NCI-H146 treated with DMSO at 0.1 percent for 48 hours (cell line): ENCODE measurements around the gene DDX51.
A peak's percentile ranks its signal among the peaks of the same experiment; 100 is the strongest.
"Not testable (repeated sequence)": the region's sequence is repeated elsewhere in the genome, so short reads cannot be mapped to it uniquely, and the experiment has no call there.

Experiments
- DNase-seq: peaks from one replicate; lab custom pipeline; 2025; ENCODE audit not compliant: unreplicated experiment; lab: John Stamatoyannopoulos, UW

DDX51 gene

DNA sequence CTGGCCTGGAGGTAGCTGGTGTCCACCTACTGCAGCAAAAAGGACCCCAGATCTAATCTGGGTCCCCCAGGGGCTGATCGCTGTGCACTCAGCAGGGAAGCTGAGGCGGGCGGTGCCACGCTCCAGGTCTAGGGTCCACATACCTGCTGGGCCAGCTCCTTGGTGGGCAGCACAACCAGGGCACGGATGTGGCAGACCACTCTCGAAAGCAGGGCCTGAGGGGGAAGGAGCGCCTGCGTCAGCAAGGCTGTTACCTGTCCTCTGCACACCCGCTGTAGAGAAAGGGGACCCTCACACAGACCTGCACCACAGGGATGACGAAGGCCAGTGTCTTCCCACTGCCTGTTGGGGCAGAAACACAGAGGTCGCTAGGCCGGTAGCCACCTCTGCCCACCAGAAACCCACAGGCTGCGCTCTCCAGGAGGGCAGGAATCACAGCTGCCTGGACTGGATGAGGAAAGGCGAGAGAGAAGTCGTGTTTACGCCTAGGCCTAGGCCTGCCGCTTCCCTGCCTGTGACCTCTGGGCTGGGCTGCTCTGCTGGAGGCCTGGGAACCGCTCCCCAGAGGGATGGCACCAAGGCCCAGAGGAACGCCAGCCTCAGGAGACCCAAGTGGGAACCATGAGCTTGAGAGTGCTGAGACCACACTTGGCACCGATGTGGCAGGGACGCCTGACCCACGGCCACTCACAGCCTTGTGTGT, 2.0 kb downstream of the DDX51 start:
- no peak for DNase-seq

DNA sequence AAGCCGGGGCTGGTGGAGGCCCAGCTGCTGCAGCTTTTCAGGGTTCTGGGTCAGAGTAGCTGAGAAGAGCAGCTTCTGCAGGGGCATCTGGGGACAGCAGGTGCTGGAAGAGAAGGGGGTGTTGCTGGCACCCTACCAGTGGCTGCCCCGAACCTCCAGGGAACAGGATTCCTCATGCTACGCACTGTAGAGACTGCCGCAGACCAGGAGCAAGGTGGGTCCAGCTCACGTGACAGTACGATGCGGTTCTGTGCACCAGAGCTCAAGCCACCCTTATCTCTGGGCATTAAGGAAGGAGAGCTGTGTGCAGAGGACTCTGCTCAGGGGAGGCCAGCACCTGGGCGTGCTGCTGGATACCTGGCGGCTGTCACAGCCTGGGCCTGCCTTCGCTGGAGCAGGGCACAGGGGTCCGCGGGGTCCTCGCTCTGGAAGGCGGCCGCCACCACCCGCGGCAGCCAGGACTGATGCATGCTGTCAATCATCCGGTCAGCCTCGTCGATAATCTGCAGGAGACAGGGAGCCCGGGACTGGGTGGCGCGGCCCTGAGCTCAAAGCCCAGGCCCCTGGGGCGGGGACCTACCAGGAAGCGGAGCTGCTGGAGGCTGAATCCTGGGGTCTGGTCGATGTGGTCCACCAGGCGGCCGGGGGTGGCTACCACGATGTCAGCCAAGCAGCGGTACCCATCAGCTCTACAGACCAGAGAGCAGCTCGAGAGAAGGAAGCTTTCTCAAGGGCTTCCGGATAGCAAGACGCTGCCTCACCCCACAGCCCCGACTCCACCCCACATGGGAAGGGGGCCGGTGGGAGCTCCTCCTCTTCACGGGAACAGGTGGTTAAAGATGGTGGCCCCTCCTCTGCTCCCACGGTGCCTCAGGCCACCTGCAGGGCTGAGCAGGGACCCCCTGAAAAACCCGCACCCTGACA, 2.9 kb downstream of the DDX51 start:
- no peak for DNase-seq

DNA sequence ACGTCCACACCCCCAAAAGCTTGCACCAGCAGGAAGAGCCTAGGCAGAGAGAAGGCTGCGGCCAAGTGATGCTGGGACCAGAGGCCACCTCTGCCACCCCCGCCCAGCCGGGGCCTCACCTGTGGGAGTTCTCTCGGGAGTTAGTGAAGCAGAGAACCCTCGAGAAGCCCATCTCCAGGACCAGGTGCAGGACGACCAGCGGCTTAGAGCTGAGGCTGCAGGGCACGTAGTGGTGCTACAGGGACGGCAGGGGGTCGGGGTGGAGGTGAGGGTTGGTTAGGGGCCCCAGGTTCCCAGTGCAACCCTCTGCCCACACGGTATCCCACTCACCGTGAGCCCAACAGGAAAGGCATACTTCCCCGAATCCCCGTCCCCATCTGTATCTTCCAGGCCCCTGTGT, 3.6 kb downstream of the DDX51 start:
- no peak for DNase-seq

DNA sequence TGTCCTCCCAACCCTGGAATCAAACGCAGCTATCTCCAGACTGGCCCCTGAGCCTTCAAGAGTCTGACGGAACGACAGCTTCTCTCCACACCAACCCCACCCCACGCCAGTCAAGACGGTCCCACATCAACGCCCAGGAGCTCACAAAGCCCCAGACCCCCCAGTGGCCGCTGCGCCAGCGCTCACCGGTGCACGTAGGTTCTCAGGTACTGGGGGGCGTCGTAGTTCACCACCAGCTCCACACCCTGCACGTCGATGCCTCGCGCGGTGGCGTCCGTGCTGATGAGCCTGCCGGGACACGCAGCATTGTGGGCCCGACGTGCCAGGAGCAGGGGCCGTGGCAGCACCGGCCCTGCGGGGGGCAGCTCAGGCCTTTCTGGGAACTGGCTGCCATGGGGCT, 4.2 kb downstream of the DDX51 start:
- no peak for DNase-seq

DNA sequence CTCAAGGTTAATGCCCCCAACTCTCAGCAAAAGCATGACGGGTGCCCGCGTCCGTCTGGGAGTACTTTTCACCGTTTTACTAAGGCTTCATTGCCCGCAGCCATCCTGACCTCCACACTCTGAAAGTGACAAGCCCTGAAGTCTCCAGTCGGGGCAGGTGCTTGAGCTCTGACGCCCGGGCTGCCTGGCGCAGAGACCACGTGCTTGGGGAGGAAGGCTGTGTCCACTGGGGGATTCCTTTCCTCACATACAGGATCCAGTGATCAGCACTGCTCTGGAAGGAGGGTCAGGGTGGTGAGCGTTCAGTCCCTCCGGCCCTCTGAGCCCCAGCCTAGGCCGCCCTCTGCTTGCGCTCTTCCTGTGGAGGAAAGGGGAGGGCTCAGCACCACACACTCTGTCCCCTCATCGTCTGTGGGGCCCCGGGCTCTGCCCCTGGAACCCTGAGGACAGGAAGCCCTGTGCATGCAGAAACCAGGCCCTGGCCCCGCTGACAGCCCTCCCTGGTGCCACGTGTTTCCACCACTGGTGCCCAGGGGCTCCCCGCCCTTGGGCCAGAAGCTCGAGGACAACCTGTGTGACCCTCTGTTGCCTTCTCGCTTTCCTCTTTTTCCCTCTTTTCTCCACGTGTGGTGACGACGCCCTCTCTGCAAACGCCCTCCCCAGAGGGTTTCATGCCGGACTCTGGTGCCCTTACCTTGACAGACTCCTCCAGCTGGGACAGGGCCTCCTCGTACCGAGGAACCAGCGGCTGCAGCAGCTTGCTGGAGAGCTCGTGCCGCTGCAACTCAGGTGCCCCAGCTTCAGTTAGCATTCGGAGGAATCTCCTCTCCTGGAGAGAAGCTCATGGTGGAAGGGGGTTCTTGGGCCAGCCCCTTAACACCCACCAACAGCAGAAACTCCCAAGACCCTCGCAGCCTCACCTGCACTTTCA, 4.9 kb downstream of the DDX51 start:
- no peak for DNase-seq

DNA sequence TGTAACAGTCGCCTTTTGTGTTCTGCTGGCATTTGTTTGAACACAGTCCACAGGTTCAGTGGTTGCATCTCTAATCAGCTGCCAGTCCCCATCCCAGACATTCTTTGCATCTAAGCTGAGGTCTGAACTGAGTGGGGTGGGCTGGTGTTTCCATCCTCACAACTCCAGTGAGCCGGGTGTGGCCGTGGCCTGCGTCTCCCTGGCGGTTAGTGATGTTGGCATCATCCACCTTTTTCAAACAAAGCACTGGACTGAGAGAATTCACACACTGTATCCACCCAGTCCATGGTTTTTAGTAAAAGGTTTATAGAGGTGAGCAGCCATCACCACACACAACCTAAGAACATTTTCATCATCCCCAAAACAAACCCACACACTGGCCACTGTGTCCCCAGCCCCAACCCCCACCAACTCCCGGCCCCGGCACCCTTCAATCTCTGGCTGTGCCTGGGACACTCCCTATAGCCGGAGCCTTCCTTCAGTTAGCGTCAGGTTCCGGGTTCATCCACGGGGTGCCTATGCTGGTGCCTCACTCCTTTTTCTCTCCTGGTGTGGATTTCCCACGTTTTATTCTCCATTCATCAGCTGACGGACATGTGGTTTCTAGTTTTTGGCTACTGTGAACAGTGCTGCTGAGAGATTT, 6.5 kb downstream of the DDX51 start:
- DNase-seq: no peak

DNA sequence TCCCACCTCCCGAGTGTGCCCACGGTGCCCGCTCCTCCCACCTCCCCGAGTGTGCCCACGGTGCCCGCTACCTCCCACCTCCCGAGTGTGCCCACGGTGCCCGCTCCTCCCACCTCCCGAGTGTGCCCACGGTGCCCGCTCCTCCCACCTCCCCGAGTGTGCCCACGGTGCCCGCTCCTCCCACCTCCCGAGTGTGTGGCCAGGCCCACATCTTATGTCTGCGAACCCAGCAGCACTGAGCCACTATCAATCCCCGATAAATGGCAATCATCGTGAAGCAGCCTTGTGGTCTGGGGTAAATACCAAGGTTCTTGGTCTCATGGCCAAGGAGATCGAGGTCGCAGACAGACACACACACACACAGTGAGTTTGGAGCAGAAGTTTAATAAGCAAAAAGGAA, 7.9 kb downstream of the DDX51 start:
- DNase-seq: not testable (repeated sequence)

DNA sequence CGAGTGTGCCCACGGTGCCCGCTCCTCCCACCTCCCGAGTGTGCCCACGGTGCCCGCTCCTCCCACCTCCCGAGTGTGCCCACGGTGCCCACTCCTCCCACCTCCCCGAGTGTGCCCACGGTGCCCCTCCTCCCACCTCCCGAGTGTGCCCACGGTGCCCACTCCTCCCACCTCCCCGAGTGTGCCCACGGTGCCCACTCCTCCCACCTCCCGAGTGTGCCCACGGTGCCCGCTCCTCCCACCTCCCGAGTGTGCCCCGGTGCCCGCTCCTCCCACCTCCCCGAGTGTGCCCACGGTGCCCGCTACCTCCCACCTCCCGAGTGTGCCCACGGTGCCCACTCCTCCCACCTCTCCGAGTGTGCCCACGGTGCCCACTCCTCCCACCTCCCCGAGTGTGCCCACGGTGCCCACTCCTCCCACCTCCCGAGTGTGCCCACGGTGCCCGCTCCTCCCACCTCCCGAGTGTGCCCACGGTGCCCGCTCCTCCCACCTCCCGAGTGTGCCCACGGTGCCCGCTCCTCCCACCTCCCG, 9.4 kb downstream of the DDX51 start:
- DNase-seq: not testable (repeated sequence)

DNA sequence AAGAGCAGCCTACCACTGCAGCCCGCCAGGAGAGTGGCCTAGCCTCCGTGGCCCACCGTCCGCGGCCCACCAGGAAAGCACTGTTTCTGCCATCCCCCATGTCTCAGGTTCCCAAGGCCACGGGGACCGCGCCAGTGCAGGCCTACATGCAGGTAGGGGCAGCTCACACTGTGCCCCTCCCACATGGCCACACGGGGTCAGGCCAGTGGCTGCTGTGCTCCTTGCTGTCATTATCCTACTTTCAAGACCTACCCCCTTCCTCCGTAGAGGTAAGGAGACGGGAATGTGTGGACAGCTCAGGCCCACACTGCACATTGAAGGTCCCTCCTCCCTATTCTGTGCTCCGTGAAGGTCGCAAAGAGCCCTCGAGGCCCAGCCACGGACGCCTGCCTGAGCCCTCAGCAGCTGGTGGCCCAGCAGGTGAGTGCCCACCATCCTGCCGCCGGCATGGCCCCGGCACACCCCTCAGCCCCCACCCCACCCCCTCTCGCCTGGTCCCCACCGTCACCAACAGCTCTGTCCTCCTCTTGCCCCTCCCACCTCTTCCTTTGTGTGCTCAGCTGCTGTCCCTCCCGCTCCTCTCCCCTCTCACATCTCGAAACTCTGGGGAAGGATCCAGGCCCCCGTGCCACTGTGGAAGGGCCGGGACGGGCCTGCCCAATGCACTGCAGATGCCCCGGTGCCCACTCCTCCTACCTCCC, 10.0 kb downstream of the DDX51 start:
- peak; percentile 54 for DNase-seq

DNA sequence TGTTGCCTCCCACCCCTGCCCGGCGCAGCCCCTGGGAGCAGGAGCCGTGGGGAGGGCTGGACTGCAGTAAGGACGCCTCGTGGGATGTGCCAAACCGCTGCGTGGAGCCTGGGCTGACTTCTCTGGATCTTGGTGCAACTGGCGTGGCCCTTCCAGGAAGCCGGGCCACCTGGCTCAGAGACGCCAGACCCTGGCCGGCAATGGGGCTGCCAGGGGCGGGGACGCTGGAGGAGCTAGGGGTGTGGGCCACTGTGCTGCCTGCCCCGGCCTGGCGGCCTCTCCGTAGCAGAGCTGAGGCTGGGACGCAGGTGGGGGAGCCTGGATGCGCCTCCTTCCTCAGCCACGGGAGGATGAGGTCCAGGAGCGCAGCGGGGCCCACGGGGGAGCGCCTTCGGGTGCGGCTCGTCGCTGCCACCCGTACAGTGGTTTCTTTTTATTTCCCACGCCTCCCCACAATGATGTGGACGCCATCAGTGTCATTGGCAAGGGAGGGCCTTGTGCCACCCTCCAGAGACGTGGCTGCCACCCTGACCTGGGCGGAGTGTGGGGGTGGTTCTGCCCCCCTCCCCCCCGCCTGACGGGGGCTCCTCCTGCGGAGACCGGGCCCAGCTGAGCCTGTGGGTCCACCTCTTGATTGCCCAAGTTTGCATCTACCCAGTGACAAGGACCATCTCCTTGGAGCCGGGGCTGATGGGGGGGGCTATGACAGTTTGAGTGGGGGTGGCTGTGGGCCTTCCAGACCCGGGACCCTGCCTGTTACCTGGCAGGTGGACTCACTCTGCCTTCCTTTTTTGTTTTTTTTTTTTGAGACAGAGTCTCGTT, 11.3 kb downstream of the DDX51 start:
- no peak for DNase-seq

DNA sequence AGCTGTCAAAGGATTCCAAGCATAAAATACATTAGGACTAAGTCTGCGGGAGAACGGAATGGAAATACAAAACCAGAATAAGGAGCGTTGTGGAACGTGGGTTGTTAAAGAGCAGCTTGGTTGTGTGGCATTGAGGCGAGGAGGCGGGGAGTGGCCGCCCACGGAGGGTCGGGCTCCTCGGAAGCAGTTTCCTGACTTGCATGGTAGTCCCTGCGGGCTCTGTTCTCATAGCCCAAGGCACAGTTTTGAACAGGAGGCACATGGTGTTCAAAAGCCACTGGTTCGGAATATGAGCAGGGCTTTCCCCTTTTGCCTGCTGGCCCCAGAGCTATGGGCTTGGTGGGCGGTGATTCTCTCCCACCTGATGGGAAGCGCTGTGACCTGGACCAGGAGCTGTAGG, 12.2 kb downstream of the DDX51 start:
- DNase-seq: no peak

DNA sequence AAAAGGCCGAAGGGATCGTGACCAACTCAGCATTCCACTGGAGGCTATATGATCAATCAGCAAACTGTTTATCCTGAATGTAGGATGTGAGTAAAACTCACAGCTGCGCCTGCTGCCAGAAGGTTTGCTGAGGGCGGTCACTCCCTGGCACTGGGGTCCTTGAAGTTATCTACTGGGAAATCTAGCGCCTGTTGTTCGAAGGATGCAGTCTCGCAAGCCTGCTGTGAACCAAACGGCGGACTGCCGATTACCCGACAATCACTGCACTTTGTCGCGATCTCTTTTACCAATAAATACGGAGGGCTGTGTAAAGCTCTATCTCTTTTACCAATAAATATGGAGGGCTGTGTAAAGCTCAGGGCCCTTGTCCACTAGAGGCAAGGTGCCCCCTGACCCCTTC, 12.9 kb downstream of the DDX51 start:
- no peak for DNase-seq

DNA sequence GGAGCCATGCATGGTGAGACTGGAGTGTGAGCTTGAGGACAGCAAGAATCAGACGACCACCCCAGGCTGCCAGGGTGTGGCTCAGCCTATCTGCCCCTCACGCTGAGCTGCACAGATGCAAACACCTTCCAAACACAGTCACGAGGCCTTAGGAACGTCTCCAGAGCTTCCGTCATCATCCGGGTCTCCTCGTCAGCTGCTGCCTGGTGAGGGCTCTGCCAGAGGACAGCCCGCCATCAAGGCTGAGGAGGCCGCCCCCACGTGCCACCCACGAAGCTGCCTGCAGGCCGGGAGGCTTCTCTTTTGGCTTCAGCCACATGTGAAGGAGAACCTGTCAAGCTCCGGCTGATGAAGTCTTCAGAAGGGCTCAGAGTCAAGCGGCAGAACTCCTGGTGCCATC, 13.4 kb downstream of the DDX51 start:
- DNase-seq: no peak

DNA sequence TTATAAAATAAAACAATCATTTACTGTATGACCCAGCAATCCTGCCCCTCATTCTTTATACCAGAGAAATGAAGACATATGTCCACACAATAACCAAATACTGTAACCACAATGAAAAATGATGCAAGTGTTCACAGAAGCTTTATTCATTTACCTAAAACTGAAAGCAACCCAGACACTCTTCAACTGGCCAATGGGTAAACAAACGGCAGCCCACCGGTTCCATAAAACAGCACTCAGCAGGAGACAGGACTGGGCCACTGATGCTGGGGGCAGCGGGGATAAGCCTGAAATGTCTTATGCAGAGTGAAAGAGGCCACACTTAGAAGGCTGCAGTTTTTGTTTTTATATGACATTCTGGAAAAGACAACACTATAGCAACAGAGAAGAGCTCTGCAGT, 15.1 kb downstream of the DDX51 start:
- DNase-seq: no peak

DNA sequence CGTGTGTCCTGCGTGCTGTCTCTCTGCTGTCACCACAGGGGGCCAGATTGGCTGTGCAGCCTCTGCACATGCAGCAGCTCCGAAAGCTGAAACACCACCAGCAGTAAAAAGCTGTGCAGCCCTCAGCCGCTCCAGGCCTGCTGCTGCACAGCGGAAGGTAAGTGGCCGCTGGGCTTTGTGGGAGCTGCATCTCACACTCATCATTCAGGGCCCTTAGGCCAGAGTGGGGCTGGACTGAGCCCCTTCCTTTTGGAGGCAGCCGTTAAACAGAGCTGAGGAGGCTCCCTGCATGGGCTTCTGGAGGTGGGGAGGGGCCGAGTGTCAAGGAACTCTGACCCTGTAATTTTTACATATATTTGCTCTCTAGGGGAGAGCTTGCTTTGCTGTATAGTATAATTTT, 17.1 kb downstream of the DDX51 start:
- DNase-seq: no peak

DNA sequence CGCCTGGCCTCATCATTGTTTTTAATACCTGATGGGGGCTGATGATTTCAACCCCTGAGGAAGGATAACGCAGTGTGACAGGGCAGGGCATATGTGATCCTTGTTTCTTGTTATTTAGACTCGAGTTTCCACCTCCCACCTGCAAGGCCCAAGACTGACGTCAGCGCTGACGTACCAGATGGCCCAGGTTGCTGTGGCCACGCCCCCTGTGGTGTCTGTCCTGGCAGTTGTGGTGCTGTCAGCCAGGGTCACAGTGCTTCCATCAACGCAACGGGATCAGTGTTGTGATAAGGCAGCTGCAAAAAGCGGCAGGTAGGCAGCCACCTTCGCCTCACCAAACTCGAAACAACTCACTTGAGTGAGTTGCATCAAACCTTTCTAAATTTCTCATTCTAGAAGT, 18.4 kb downstream of the DDX51 start:
- DNase-seq: no peak

DNA sequence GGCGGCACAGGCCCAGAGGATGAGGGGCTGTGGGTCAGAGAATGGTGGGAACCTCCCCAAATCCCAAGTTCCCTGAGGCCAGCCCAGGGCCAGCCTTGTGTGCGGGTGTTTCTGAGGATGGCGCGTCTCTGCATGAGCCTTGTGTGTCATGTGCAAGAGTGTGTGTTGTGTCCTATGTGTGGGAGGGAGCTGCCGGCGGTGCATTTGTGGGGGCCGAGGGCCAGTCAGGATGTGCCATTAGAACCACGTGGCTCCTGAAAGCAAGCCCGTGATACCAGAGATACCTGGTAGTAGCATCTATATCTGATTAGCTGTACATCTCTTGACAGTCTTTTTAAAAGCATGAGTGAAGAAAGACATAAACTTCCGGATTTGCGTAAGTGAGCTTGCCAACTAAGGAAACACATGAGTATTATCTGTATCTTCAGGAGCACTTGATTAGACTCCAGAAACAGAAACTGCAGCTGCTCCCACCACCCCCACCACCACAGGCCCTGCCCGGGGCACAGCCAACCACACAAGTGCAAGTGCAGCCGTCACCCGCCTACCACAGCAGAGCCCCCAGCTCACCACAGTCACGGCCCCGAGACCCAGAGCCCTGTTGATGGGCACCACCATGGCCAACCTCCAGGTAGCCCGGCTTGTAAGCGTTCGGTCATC, 19.2 kb downstream of the DDX51 start:
- DNase-seq: no peak

DNA sequence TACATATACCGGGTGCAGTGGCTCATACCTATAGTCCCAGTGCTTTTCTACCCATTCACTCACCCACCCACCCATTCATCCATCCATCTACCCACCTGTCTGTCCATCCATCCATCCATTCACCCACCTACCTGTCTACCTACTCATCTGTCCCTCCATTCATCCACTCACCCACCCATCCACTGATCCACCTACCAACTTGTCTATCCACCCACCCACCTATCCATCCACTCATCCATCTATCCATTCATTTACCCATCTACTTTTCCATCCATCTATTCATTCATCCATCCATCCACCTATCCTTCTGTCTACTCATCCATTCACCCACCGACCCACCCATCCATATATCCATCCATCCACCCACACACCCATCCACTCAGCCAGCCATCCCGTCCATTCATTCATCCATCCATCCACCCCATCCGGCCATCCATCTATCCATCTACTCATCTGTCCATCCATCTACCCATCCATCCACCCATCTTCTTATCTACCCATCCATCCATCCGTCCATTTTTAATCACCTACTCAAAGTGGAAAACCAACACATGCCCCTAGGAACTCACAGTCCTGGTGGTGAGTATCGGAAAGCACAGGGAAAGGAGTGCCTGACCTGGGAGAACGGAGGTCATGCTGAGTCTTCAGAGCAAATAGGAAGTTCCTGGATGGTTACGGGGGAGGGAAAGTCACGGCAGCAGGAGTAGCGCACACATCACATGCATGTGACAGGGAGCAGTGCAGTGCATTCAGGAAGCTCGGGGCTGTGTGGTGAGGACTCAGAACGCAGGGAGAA, 20.0 kb downstream of the DDX51 start:
- DNase-seq: no peak
